ENCODE data around the gene NCKIPSD.

NCKIPSD gene

DNA sequence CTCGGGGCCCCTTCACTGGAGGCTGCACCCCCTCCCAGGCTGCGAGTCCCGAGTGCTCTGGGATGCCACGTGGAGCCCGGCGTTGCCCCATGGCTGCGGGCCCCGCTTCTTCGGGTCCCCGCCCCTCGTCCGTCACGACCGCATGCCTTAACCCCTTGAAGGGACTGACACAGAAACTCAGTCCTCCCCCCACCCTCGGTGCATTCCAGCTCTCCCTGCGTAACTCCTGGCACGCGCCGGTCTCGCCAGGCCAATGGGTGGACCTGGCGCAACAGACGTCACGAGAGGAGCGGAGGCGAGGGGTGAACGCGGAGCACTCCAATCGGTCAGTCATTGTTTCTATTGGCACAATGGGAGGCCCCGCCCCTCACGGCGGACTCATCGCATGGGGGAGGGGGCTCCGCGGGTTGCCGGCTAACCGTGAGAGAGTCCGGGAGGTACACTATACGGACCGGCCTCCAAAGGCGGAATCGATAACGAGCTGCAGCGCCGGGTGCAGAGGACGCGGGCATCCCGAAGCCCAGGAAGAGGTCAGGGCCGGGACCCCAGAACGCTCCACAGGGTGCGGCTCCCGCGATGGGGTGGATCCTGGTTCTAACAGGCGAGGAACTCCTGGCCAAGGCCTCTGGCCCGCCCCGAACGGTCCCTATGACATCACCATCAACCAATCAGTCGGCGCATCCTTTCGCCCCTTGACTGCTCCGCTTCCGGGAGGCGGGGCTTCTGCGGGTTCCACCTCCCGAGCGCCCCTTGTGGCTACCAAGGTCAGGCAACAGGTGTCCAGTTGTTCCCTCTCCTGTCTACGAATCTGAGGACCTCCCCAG is 22.0 kb downstream of the NCKIPSD start (continued):
- TF ChIP-seq, protein P1, sequence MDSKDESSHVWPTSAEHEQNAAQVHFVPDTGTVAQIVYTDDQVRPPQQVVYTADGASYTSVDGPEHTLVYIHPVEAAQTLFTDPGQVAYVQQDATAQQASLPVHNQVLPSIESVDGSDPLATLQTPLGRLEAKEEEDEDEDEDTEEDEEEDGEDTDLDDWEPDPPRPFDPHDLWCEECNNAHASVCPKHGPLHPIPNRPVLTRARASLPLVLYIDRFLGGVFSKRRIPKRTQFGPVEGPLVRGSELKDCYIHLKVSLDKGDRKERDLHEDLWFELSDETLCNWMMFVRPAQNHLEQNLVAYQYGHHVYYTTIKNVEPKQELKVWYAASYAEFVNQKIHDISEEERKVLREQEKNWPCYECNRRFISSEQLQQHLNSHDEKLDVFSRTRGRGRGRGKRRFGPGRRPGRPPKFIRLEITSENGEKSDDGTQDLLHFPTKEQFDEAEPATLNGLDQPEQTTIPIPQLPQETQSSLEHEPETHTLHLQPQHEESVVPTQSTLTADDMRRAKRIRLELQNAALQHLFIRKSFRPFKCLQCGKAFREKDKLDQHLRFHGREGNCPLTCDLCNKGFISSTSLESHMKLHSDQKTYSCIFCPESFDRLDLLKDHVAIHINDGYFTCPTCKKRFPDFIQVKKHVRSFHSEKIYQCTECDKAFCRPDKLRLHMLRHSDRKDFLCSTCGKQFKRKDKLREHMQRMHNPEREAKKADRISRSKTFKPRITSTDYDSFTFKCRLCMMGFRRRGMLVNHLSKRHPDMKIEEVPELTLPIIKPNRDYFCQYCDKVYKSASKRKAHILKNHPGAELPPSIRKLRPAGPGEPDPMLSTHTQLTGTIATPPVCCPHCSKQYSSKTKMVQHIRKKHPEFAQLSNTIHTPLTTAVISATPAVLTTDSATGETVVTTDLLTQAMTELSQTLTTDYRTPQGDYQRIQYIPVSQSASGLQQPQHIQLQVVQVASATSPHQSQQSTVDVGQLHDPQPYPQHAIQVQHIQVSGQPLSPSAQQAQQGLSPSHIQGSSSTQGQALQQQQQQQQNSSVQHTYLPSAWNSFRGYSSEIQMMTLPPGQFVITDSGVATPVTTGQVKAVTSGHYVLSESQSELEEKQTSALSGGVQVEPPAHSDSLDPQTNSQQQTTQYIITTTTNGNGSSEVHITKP (tag by site-specific recombination; IDR thresholded peaks at IDR 0.05) = peak; percentile 98
- TF ChIP-seq, protein P2, sequence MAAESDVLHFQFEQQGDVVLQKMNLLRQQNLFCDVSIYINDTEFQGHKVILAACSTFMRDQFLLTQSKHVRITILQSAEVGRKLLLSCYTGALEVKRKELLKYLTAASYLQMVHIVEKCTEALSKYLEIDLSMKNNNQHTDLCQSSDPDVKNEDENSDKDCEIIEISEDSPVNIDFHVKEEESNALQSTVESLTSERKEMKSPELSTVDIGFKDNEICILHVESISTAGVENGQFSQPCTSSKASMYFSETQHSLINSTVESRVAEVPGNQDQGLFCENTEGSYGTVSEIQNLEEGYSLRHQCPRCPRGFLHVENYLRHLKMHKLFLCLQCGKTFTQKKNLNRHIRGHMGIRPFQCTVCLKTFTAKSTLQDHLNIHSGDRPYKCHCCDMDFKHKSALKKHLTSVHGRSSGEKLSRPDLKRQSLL (tag by site-specific recombination; IDR thresholded peaks at IDR 0.05) = 0 out of 2 replicates have a peak, but pooled peaks have one; percentile 38
- no peak for TF ChIP-seq ZNF747 (tag by site-specific recombination; IDR thresholded peaks at IDR 0.05)
- TF ChIP-seq ZNF548 (tag by site-specific recombination; IDR thresholded peaks at IDR 0.05) = no peak
- no peak for TF ChIP-seq ZNF837 (tag by site-specific recombination; IDR thresholded peaks at IDR 0.05)
- TF ChIP-seq, protein P3, sequence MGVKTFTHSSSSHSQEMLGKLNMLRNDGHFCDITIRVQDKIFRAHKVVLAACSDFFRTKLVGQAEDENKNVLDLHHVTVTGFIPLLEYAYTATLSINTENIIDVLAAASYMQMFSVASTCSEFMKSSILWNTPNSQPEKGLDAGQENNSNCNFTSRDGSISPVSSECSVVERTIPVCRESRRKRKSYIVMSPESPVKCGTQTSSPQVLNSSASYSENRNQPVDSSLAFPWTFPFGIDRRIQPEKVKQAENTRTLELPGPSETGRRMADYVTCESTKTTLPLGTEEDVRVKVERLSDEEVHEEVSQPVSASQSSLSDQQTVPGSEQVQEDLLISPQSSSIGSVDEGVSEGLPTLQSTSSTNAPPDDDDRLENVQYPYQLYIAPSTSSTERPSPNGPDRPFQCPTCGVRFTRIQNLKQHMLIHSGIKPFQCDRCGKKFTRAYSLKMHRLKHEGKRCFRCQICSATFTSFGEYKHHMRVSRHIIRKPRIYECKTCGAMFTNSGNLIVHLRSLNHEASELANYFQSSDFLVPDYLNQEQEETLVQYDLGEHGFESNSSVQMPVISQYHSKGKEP (tag by site-specific recombination; IDR thresholded peaks at IDR 0.05) = peak; percentile 57; the same call in 1 of the 2 replicates
- TF ChIP-seq, protein P4, sequence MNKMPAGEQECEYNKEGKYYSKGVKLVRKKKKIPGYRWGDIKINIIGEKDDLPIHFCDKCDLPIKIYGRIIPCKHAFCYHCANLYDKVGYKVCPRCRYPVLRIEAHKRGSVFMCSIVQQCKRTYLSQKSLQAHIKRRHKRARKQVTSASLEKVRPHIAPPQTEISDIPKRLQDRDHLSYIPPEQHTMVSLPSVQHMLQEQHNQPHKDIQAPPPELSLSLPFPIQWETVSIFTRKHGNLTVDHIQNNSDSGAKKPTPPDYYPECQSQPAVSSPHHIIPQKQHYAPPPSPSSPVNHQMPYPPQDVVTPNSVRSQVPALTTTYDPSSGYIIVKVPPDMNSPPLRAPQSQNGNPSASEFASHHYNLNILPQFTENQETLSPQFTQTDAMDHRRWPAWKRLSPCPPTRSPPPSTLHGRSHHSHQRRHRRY (tag by site-specific recombination; IDR thresholded peaks at IDR 0.05) = no peak
- TF ChIP-seq ZNF223 (tag by site-specific recombination; IDR thresholded peaks at IDR 0.05) = no peak
- TF ChIP-seq, protein P5, sequence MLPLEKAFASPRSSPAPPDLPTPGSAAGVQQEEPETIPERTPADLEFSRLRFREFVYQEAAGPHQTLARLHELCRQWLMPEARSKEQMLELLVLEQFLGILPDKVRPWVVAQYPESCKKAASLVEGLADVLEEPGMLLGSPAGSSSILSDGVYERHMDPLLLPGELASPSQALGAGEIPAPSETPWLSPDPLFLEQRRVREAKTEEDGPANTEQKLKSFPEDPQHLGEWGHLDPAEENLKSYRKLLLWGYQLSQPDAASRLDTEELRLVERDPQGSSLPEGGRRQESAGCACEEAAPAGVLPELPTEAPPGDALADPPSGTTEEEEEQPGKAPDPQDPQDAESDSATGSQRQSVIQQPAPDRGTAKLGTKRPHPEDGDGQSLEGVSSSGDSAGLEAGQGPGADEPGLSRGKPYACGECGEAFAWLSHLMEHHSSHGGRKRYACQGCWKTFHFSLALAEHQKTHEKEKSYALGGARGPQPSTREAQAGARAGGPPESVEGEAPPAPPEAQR (tag by site-specific recombination; IDR thresholded peaks at IDR 0.05) = no peak
- no peak for TF ChIP-seq OSR2 (tag by site-specific recombination; IDR thresholded peaks at IDR 0.05)
- TF ChIP-seq, protein P6, sequence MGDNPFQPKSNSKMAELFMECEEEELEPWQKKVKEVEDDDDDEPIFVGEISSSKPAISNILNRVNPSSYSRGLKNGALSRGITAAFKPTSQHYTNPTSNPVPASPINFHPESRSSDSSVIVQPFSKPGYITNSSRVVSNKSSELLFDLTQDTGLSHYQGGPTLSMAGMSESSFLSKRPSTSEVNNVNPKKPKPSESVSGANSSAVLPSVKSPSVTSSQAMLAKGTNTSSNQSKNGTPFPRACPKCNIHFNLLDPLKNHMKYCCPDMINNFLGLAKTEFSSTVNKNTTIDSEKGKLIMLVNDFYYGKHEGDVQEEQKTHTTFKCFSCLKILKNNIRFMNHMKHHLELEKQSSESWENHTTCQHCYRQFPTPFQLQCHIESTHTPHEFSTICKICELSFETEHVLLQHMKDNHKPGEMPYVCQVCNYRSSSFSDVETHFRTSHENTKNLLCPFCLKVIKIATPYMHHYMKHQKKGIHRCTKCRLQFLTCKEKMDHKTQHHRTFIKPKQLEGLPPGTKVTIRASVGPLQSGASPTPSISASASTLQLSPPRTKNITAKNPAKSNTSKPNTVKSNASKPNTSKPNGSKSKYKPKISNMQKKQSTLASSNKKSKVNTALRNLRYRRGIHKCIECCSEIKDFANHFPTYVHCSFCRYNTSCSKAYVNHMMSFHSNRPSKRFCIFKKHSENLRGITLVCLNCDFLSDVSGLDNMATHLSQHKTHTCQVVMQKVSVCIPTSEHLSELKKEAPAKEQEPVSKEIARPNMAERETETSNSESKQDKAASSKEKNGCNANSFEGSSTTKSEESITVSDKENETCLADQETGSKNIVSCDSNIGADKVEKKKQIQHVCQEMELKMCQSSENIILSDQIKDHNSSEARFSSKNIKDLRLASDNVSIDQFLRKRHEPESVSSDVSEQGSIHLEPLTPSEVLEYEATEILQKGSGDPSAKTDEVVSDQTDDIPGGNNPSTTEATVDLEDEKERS (tag by site-specific recombination; IDR thresholded peaks at IDR 0.05) = no peak
- 0 out of 2 replicates have a peak, but pooled peaks have one; percentile 32 for TF ChIP-seq EGR2 (tag by site-specific recombination; IDR thresholded peaks at IDR 0.05; ENCODE audit: low read depth)
- TF ChIP-seq, protein P7, sequence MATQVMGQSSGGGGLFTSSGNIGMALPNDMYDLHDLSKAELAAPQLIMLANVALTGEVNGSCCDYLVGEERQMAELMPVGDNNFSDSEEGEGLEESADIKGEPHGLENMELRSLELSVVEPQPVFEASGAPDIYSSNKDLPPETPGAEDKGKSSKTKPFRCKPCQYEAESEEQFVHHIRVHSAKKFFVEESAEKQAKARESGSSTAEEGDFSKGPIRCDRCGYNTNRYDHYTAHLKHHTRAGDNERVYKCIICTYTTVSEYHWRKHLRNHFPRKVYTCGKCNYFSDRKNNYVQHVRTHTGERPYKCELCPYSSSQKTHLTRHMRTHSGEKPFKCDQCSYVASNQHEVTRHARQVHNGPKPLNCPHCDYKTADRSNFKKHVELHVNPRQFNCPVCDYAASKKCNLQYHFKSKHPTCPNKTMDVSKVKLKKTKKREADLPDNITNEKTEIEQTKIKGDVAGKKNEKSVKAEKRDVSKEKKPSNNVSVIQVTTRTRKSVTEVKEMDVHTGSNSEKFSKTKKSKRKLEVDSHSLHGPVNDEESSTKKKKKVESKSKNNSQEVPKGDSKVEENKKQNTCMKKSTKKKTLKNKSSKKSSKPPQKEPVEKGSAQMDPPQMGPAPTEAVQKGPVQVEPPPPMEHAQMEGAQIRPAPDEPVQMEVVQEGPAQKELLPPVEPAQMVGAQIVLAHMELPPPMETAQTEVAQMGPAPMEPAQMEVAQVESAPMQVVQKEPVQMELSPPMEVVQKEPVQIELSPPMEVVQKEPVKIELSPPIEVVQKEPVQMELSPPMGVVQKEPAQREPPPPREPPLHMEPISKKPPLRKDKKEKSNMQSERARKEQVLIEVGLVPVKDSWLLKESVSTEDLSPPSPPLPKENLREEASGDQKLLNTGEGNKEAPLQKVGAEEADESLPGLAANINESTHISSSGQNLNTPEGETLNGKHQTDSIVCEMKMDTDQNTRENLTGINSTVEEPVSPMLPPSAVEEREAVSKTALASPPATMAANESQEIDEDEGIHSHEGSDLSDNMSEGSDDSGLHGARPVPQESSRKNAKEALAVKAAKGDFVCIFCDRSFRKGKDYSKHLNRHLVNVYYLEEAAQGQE (tag by site-specific recombination; IDR thresholded peaks at IDR 0.05) = no peak
- no peak for TF ChIP-seq ZFP41 (tag by site-specific recombination; IDR thresholded peaks at IDR 0.05; ENCODE audit: borderline replicate concordance)
- no peak for TF ChIP-seq ZNF169 (tag by site-specific recombination; IDR thresholded peaks at IDR 0.05)
- TF ChIP-seq GLI4 (tag by site-specific recombination; IDR thresholded peaks at IDR 0.05) = no peak
- TF ChIP-seq, protein P8, sequence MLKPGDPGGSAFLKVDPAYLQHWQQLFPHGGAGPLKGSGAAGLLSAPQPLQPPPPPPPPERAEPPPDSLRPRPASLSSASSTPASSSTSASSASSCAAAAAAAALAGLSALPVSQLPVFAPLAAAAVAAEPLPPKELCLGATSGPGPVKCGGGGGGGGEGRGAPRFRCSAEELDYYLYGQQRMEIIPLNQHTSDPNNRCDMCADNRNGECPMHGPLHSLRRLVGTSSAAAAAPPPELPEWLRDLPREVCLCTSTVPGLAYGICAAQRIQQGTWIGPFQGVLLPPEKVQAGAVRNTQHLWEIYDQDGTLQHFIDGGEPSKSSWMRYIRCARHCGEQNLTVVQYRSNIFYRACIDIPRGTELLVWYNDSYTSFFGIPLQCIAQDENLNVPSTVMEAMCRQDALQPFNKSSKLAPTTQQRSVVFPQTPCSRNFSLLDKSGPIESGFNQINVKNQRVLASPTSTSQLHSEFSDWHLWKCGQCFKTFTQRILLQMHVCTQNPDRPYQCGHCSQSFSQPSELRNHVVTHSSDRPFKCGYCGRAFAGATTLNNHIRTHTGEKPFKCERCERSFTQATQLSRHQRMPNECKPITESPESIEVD (tag by site-specific recombination; IDR thresholded peaks at IDR 0.05) = no peak
- TF ChIP-seq REPIN1 (tag by site-specific recombination; IDR thresholded peaks at IDR 0.05; ENCODE audit: low read depth) = no peak

All from HEK293 (cell line).